HG03139 (cell line): Measurements from ENCODE around the gene CEACAM16.

Experiments used
- ATAC-seq: cut with Tn5 transposase; IDR thresholded peaks from one replicate; pipeline ENCODE4 v1.9.1; 2021; ENCODE audit not compliant: unreplicated experiment

The CEACAM16 gene

DNA sequence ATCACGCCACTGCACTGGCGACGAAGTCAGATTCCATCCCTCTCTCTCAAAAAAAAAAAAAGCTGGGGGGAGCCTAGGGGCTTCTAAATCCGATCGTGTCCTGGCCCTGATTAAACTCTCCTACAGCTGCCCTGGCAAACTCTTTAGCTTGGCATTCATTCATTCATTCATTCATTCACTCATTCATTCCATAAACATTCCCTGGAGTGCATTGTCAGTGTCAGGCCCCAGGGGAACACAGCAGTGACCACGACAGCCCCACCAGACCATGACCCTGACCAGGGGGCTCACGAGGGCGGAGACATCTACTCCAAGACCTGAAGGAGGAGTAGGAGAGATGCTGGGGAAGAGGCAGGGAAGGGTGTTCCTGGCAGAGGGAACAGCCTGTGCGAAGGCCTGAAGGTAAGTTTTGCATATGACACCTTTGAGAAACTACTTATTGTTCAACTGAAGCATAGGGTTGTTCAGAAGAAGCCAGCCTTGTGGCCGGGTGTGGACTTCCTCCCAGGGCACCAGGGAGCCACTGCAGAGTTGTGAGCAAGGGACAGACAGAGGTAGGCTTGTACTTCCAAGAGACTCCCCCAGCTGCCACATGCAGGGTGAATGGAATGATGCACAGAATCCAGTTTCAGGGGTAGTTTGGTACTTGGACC lies 24.5 kb downstream of the CEACAM16 start:
- no peak for ATAC-seq

DNA sequence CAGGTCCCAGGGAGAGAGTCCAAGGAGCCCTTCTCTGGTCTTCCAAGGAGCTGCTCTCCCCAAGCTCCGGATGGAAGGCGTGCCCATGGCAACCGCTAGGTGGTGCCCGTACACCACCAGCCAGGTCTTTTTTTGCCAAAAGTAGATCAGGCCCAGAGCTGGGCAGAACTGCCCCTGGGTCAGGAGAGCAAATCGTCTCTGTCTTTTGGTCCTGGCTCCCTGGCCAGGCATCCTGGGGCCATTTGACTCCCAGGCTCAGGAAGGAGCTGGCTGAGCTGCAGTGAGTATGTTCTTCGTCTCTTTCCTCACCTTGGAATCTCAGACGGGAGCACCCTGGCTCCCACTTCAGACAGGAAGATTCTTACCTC lies 25.0 kb downstream of the CEACAM16 start:
- ATAC-seq = no peak

DNA sequence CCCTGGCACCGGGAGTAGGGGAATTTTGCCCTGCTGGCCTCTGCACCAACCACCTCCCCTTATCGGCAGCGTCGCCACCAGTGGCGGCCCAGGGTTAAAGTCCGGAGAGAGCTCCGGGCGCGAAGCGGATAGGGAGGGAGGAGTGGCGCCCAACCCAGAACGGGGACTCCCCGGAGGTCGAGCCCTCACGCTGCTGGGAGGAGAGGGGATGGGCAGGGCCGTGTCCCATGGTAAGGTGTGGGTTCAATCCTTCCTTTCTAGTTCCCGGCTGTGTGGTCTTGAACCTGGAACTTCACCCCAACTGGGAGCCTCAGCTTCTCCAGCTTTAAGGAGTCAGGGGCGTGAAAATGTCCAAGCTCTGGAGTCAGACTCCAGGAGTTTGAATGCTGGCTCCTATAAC lies 26.3 kb downstream of the CEACAM16 start:
- no peak for ATAC-seq

DNA sequence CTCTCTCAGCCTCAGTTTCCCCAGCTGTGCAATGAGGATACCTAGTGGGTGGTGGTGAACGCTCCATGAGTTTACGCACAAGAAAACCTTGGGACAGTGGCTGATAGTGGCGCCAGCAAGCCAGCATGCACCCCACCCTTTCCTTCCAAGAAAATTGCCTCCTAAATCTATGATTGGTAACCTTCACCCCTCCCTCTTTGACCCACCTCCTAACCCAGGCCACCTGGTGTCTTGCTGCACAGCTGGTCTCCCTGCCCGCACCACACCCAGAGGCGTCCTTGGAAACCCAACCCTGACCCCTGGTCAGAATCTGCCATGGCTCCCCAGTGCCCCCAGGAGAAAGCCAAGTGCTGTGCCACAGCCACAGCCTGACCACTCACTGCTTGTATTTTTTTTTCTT lies 26.7 kb downstream of the CEACAM16 start:
- ATAC-seq = no peak

DNA sequence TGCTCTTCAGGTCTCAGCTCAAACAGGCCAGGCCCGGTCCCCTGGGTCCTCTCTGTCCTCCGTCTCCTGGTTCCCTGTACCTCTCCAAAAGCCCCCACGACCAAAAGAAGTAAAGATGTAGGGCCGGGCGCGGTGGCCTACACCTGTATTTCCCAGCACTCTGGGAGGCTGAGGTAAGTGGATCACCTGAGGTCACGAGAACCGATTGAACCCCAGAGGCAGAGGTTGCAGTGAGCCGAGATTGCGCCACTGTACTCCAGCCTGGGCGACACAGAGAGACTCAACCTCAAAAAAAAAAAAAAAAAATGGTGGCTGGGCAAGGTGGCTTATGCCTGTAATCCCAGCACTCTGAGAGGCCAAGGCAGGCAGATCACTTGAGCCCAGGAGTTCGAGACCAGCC lies 27.5 kb downstream of the CEACAM16 start:
- no peak for ATAC-seq

DNA sequence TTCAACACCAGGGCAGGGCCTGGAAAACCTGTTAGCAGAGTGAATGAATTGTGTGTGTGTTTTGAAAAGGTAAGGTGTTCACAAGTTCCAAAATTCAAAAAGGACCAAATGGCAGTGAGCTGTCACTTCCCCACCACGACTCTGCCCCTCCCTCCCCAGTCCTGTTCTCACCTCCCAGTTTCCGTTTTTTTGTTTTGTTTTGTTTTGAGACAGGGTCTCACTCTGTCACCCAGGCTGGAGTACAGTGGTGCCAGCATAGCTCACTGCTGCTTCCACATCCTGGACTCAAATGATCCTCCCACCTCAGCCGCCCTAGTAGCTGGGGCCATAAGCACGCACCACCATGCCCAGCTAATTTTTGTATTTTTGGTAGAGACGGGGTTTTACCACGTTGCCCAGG lies 29.2 kb downstream of the CEACAM16 start:
- ATAC-seq = no peak

DNA sequence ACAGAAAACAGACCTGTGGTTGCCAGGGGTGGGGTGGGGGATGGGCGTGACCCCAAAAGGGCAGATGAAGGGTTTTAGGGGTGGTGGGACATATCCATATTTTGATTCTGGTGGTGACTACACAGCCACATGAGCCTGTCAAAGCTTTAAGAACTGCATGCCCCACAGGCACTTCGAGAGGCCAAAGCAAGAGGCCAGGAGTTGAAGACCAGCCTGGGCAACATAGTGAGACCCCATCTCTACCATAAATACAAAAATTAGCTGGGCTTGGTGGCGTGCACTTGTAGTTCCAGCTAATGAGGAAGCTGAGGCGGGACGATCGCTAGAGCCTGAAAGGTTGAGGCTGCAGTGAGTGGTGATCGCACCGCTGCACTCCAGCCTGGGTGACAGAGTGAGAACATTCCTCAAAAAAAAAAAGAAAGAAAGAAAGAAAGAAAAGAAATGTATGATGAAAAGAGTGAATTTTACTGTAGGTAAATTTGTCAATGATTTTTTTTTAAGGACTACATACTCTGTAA lies 30.6 kb downstream of the CEACAM16 start:
- no peak for ATAC-seq

DNA sequence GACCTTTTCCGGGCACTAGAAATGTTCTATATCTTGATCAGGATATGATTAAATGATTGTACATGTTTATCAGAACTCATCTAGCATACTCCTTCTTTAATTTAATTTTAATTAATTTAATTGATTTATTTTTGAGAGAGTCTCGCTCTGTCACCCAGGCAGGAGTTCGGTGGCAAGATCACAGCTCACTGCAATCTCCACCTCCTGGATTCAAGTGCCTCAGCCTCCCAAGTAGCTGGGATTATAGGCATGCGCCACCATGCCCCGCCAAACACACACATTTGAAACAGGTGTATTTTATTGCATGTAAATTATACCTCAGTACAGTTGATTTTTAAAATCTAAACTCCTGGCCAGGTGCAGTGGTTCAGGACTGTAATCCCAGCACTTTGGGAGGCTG lies 32.1 kb downstream of the CEACAM16 start:
- ATAC-seq = no peak

DNA sequence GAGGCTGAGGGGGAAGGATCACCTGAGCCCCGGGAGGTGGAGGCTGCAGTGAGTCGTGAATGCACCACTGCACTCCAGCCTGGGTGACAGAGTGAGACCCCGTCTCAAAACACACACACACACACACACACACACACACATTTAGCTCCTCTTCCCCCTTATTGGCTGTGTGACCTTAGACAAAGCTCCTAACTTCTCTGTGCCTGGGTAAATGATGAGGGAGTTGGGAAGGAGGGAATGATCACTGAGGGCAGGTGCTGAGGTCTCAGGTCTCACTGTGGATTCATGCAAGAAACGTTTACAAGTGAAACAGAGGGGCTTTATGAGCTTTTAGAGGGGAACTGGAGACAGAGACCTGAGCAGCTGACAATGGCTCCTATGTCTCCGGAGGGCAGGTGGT lies 32.7 kb downstream of the CEACAM16 start:
- ATAC-seq = no peak

DNA sequence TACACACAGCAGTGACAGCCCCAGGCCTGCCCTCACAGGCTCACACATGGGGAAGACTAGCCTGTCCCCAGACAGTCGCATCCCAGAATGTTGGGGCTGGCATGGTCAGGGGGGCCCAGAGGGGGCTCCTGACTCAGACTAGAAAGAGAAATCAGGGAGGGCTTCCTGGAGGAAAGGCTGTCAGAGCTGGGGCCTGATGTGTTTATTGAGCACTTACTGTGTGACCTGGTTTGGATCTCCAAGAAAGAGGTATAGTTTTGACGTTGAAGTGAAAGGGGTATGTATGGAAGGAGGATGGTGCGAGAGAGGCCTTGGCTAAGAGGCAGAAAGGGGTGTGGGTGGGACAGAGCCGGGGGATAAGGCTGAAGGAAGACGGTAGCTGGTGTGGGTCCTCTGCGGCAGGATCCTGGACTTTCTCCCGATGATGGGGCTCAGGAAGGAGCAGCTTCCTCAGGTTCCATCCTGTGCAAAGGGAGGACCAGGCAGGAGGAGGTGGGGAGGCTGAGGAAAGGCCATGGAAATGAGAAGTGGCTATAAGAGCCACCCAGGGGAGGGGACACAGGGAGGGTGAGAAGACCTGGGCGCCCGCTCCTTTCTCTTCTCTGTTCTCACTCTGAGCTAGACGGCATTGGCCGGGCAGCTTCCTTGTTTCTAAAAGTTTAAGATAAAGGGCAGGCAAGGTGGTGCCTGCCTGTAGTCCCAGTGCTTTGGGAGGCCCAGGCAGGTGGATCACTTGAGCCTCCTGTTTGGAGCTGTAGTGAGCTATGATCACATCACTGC lies 33.5 kb downstream of the CEACAM16 start:
- no peak for ATAC-seq

DNA sequence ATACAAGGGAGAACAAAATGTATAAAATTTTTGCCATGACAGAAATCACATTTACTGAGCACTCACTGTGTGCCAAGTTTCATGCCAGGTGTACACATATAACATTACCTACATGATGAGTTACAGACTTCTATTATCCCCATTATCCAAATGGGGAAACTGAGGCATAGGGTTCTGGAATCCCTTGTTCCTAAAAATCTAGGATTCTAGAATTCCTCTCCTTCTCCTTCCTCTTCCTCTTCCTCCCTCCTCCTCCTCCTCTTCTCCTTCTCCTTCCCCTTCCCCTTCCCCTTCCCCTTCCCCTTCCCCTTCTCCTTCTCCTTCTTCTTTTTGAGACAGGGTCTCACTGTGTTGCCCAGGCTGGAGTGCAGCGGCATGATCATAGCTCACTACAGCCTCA lies 35.4 kb downstream of the CEACAM16 start:
- ATAC-seq = no peak

DNA sequence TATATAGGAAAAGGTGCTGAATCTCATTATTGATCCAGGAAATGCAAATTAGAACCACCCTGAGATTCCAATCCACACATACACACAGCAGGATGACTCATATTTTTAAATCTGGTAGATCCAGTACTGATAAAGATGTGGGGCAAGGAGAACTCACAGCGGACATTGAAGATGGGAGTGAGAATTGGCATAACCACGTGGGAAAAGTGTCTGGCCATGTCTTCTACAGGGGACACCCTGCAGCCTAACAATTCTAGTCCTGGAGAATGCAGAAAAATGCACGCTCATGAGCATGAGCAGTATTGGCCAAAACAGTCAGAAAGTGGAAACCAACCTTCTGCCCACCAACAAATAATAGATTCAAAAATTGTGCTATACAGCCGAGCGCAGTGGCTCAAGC lies 36.1 kb downstream of the CEACAM16 start:
- no peak for ATAC-seq

DNA sequence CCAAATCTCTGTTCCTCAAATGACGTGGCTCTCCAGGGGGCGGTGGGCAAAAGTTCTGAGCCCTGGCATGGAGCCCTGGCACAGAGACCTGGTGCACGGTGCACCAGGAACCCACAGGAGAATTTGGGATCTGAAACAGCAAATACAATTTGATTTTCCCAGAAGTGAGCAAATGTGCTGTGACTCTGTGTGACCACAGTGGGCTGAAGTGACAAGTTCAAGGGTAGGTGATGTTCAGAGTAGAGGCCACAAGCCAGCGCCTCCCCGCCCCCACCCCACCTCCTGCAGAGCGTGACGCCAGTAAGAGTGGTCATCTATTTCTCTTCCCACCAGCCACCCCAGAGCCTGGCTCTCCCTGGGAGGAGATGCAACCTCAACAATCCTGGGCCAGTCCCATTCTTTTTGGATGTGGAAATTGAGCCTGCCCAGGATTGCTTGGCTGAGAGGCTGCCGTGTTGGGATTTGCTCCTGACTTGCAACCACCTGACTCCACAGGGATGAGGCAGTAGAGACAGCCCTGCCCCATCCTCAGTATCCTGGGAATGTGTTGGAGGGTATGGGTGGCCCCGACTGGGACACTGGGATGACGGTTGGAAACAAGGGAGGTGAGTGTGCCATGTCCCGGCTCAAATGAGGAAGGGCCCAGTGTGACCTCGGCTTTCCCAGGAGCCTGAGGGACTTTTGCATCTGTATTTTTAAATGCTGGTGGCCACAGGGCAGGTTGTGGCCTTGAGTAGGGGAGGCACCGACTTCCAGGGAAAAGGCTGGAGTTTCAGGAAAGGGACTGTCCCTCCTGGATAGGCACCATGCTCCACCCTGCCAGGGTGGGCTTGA lies 38.5 kb downstream of the CEACAM16 start:
- no peak for ATAC-seq

DNA sequence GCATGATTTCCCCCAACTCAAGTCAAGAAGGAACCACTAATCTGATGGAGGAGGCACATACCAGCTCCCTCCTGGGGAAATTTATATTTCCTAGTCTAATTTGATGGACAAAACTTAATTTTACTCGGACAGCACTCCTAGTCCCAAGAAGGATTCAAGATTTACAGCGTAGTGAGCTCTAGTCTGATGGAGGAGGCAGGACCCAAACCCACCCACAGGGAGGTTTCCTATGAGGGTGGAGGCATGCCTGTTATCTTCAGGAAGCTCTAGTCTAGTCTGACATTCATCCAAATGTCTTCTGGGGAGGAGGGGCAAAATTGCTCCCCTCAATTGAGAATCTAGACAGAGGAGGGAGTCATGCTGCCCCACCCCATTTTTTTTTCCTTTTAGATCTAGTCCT lies 39.2 kb downstream of the CEACAM16 start:
- no peak for ATAC-seq

DNA sequence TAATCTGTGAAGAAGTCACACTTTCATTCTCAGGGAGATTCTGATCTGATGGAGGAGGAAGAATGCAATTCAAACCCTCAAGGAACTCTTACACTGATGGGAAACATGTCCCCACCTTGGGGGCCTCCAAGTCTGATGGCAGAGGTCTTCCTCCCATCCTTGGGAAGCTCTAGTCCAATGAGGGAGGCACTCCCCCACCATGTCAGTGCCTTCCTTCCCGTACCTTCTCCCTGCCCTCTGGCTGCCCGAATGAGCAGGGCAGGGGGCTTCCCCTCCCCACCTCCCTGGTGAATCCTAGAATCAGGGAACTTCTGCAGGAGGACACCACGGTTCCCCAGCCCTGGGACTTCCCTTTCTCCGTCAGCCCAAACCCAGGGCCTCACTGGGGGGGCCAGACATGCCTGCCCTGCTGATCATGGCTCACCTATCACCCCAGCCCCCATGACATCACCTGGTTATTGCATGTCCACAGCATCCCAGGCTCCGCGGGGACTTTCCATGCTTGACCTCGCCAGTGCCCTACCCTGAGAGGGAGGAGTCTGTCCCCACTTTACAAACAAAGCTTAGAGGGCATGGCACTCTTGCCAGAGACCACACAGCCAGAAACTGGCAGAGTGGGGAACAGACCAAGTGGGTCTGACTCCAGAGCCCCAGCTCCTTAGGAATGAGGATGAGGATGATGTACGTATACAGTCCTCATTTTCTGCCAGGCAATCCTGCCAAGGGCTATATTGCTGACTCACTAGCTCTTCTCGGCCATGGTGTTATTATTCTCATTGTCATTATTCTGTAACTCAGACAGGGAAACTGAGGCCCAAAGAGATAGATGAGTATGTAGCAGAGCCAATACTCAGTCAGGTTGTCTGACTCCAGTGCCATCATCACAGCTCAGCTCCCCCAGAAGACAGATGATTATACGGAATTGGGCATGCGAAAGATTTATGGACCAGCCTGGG lies 39.9 kb downstream of the CEACAM16 start:
- no peak for ATAC-seq

DNA sequence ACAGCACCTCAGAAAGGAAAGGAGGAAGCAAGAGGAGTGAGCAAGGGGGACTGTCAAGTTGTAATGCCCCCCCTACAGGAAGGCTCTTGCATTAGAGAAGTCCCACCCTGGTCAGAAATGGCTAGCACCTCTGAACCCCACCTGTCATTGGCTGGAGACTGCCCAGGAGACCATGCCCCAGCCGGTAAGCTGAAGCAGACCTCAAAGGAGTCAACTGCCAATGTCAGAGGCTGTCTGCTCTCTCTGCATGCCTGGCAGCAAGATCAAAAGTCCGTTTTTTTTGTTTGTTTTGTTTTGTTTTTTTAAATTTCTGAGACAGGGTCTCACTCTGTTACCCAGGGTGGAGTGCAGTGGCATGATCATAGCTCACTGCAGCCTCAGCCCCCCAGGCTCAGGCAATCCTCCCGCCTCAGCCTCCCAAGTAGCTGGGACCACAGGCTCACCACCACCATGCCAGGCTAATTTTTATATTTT lies 41.4 kb downstream of the CEACAM16 start:
- no peak for ATAC-seq

DNA sequence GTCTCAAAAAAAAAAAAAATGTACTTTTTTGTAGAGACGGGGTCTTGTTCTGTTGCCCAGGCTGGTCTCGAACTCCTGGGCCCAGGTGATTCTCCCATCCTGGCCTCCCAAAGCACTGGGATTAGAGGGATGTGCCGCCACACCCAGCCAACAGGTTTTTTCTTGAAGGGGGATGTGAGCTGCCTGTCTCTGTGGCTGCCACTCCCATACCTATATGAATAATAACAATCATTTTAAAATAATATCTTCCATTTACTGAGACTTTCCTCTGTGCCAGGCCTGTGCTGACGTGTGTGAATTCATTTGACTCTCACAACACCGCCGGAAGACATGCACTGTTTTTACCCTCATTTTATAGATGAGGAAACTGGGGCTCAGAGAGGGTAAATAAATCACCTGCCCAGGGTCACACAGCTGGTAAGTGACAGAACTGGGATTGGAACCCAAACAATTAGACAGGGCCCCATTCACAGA lies 42.3 kb downstream of the CEACAM16 start:
- no peak for ATAC-seq

DNA sequence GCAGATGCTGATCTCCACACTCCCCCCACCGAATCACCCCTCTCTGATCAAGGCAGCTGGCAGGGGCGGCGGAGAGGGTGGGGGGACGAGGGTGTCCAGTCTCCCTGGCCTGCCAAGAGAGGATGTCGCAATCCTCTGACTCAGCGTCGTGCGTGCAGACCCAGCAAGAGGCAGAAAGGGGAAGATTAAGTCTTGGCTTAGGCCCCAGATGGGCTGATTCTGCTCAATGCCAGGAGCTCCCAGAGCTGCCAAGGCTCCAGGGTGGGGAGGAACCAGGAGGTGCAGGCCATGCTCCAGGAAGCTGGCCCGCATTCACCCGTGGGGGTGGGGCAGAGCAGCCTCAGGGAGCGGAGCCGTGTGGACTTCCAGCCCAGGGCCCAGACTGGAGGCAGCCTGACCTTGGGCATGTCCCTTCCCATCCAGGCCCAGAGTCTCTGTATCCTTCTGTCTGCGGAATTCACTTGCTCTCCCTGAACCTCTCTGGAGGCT lies 42.9 kb downstream of the CEACAM16 start:
- ATAC-seq = no peak

DNA sequence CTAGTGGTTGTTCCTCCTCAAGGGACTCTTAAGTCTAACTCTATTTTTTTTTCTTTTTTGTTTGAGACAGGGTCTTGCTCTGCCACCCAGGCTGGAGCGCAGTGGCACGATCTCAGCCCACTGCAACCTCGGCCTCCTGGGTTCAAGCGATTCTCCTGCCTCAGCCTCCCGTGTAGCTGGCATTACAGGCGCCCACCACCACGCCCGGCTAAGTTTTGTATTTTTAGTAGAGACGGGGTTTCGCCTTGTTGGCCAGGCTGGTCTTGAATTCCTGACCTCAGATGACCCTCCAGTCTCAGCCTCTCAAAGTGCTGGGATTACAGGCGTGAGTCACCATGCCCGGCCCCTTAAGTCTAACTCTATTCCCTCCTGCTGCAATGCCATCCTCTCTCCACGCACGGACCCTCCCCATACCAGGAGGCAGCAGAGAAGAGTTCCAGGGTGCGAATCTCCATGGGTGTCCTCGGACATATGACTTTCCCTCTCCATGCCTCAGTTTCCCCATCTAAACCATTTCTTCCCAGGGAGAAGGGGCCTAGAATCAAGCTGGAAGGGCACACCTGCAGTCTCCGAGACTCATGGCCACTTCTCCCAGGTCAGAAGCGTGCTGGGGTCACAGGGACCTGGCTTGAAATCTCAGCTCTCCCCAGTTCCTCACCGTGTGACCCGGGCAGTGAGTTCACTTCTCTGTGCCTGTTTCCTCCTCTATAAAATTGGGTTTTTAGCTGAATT lies 43.5 kb downstream of the CEACAM16 start:
- ATAC-seq = no peak
